ENCODE results near the gene DNAJC30.

DNA sequence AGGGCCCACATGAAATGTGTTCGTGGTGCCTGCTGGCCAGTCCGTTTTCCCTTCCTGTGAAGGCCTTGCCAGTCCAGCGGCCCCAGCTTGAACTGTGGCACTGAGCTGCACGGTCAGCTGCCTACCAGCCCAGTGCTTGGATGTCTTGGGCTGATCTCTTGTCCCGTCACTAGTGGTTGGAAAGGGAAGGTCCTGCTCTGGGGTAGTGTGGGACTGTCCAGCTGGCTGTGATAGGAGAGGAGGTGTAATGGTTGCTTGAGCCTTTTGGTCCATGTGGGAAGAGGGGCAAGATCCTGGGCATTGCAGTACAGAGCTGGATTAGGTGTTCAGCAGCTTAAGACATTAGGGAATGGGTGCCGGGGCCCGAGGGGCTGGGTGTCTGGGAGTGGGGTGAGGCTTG, 15.2 kb upstream of the DNAJC30 start:
- TF ChIP-seq, protein P1, sequence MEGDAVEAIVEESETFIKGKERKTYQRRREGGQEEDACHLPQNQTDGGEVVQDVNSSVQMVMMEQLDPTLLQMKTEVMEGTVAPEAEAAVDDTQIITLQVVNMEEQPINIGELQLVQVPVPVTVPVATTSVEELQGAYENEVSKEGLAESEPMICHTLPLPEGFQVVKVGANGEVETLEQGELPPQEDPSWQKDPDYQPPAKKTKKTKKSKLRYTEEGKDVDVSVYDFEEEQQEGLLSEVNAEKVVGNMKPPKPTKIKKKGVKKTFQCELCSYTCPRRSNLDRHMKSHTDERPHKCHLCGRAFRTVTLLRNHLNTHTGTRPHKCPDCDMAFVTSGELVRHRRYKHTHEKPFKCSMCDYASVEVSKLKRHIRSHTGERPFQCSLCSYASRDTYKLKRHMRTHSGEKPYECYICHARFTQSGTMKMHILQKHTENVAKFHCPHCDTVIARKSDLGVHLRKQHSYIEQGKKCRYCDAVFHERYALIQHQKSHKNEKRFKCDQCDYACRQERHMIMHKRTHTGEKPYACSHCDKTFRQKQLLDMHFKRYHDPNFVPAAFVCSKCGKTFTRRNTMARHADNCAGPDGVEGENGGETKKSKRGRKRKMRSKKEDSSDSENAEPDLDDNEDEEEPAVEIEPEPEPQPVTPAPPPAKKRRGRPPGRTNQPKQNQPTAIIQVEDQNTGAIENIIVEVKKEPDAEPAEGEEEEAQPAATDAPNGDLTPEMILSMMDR (IDR thresholded peaks at IDR 0.05): no peak
- no peak for TF ChIP-seq POLR2AphosphoS5 (IDR thresholded peaks at IDR 0.05)

All from breast epithelium (tissue), 3 donors.